CD14-positive monocyte (primary cell): Measurements from ENCODE around the gene C22orf23. TPM values are rescaled to one million over a fixed set of nuclear protein-coding genes. Genes with fewer than 3 reads are reported as not detected.

Experiments
- DNase-seq, 3 donors: peaks; one replicate each; pipeline ENCODE4 v3.0.0-alpha.2; 2011 to 2022
- H2AFZ ChIP-seq: 2 replicates; pipeline ENCODE4 v1.6.0; 2012; ENCODE audit warnings: mild to moderate bottlenecking, low read depth, low read length, inconsistent platforms; ENCODE audit not compliant: insufficient read depth, poor library complexity, severe bottlenecking
- H3K27ac ChIP-seq, 2 donors: 1 replicate in 1 of 2; 2 replicates in 1 of 2; pipeline ENCODE4 v1.5.1; 2012 to 2013; ENCODE audit warnings: low read length in 2 of 2, control low read depth in 1 of 2, inconsistent platforms in 1 of 2, low read depth in 1 of 2, mild to moderate bottlenecking in 1 of 2
- H3K27me3 ChIP-seq, 2 donors: one replicate each; pipeline versions ENCODE4 v1.6.0 to v1.6.1; 2011 to 2013; ENCODE audit warnings: low read length in 2 of 2; ENCODE audit not compliant: control insufficient read depth in 2 of 2, insufficient read depth in 2 of 2
- H3K36me3 ChIP-seq, 2 donors: replicated peaks in 1 of 2; 1 replicate in 1 of 2; 2 replicates in 1 of 2; pipeline versions ENCODE4 v1.5.1 to v1.6.1; 2012 to 2013; ENCODE audit warnings: low read length in 2 of 2, control low read depth in 1 of 2, inconsistent platforms in 1 of 2, mild to moderate bottlenecking in 1 of 2; ENCODE audit not compliant: insufficient read depth in 2 of 2, control insufficient read depth in 1 of 2
- H3K4me1 ChIP-seq, 2 donors: 1 replicate in 1 of 2; 2 replicates in 1 of 2; pipeline versions ENCODE4 v1.5.1 to v1.6.1; 2012 to 2013; ENCODE audit warnings: low read length in 2 of 2, control low read depth in 1 of 2, inconsistent platforms in 1 of 2, mild to moderate bottlenecking in 1 of 2, moderate library complexity in 1 of 2; ENCODE audit not compliant: insufficient read depth in 2 of 2, control insufficient read depth in 1 of 2
- H3K4me2 ChIP-seq: replicated peaks from 2 replicates; pipeline ENCODE3; 2012; ENCODE audit warnings: low read length, moderate library complexity, mild to moderate bottlenecking; ENCODE audit not compliant: poor library complexity, severe bottlenecking; ENCODE audit errors: extremely low read depth
- H3K4me3 ChIP-seq, 3 experiments: fragments of 200-600 bp in 1 of 3; sonication (generic) in 1 of 3; replicated peaks in 1 of 3; 1 replicate in 2 of 3; 2 replicates in 1 of 3; pipeline ENCODE4 v1.5.1; 2011 to 2013; ENCODE audit warnings: low read length in 3 of 3, mild to moderate bottlenecking in 3 of 3, control low read depth in 2 of 3, low read depth in 2 of 3, inconsistent platforms in 1 of 3, moderate library complexity in 1 of 3
- H3K79me2 ChIP-seq: 2 replicates; pipeline ENCODE4 v1.6.0; 2012; ENCODE audit warnings: mild to moderate bottlenecking, control low read depth, inconsistent platforms, low read length, moderate library complexity; ENCODE audit not compliant: insufficient read depth
- H3K9ac ChIP-seq: 2 replicates; pipeline ENCODE4 v1.6.0; 2017; ENCODE audit warnings: low read length, mild to moderate bottlenecking; ENCODE audit not compliant: insufficient read depth, poor library complexity, severe bottlenecking
- H3K9me3 ChIP-seq, 2 donors: replicated peaks in 1 of 2; 1 replicate in 1 of 2; 2 replicates in 1 of 2; pipeline versions ENCODE4 v1.5.1 to v1.6.1; 2012 to 2013; ENCODE audit warnings: low read length in 2 of 2, control low read depth in 1 of 2; ENCODE audit not compliant: control insufficient read depth in 1 of 2, insufficient read depth in 1 of 2
- H4K20me1 ChIP-seq: 2 replicates; pipeline ENCODE4 v1.6.0; 2012; ENCODE audit warnings: mild to moderate bottlenecking, low read length, control low read depth, moderate library complexity; ENCODE audit not compliant: insufficient read depth
- H3K27ac Mint-ChIP-seq, 7 donors: one replicate each; pipeline ENCODE4 v1.8.0; 2020; ENCODE audit warnings: mild to moderate bottlenecking in 7 of 7, mixed read lengths in 7 of 7, moderate library complexity in 6 of 7, inconsistent platforms in 2 of 7
- H3K27me3 Mint-ChIP-seq, 3 donors: one replicate each; pipeline ENCODE4 v1.8.0; 2021 to 2022; ENCODE audit warnings: low read depth in 3 of 3, mild to moderate bottlenecking in 3 of 3, mixed read lengths in 3 of 3, moderate library complexity in 3 of 3, inconsistent platforms in 1 of 3
- H3K36me3 Mint-ChIP-seq, 2 donors: one replicate each; pipeline ENCODE4 v1.8.0; 2020; ENCODE audit warnings: mixed read lengths in 2 of 2, inconsistent platforms in 1 of 2, mild to moderate bottlenecking in 1 of 2
- H3K4me1 Mint-ChIP-seq: one replicate; pipeline ENCODE4 v1.8.0; 2020; ENCODE audit warnings: mild to moderate bottlenecking, mixed read lengths
- H3K4me3 Mint-ChIP-seq, 2 donors: one replicate each; pipeline ENCODE4 v1.8.0; 2020; ENCODE audit warnings: mild to moderate bottlenecking in 2 of 2, mixed read lengths in 2 of 2, moderate library complexity in 1 of 2
- H3K9me3 Mint-ChIP-seq, 7 donors: one replicate each; pipeline ENCODE4 v1.8.0; 2020 to 2022; ENCODE audit warnings: mixed read lengths in 7 of 7, mild to moderate bottlenecking in 6 of 7, moderate library complexity in 6 of 7, inconsistent platforms in 2 of 7
- CTCF ChIP-seq: fragments of 200-600 bp; IDR thresholded peaks from one replicate; pipeline ENCODE4 v1.8.0; 2022; ENCODE audit warnings: antibody characterized with exemption, mild to moderate bottlenecking
- WGBS: methylation state at CpG from one replicate; pipeline ENCODE4 v1.1.5; 2013; ENCODE audit warnings: missing lambda C conversion rate; ENCODE audit not compliant: insufficient coverage; 5-methylcytosine and 5-hydroxymethylcytosine counted together
- intact Hi-C, 2 donors: fragments of 100-400 bp; cut with micrococcal nuclease; formaldehyde crosslinking; loops; one replicate each; pipeline versions ENCODE4 v1.15.0 to v1.15.1; 2023
- polyA plus RNA-seq, 3 donors: library from polyadenylated mRNA; depleted of rRNA in 1 of 3; unstranded in 2 of 3; stranded (reverse) in 1 of 3; fragments of 300-500 nt in 2 of 3; fragments of >200 nt in 1 of 3; fragmentation: Illumina TruSeq in 2 of 3; gene quantifications; 1 replicate in 2 of 3; 2 replicates in 1 of 3; pipeline ENCODE4 v1.2.3, GENCODE V29; 2012 to 2021

C22orf23 gene
- polyA plus RNA-seq, 3 donors, result not detected

GRCh38 chr22:37907036-37907954 lies 46.1 kb downstream of the C22orf23 start:
- Histone ChIP-seq H3K4me3 (peak overlapping the region; percentile 35 to 75 (median 59)), H3K9ac (peak overlapping the region; percentile 75), H3K9me3 (no peaks in the 10 kb centered on the region), H3K27ac (no peak overlapping the region), H3K27me3 (no peaks in the 10 kb centered on the region), H3K79me2 (no peaks in the 10 kb centered on the region), H2AFZ (peak overlapping the region; percentile 85), H3K36me3 (no peaks in the 10 kb centered on the region), H3K4me1 (peaks cover 13 to 23% of the 10 kb centered on the region in 2 donors), H3K4me2 (peak overlapping the region; percentile 92), H4K20me1 (peaks cover 5% of the 10 kb centered on the region)
- Mint-ChIP-seq H3K36me3 (peaks cover 2 to 5% of the 10 kb centered on the region in 2 donors), H3K4me3 (peak overlapping the region; percentile 79 to 85), H3K27me3 (peaks cover 2 to 11% (median 9%) of the 10 kb centered on the region in 3 donors), H3K27ac (peak overlapping the region in 6 of 7 donors; percentile 11 to 79 (median 48)), H3K4me1 (peaks cover 27% of the 10 kb centered on the region), H3K9me3 (no peaks in the 10 kb centered on the region)
- 58% methylated on average over 15 of the region's 19 CpGs for WGBS
- no peak for DNase-seq
- no peak for TF ChIP-seq CTCF
- intact Hi-C loops, result loop anchor here in 1 of 2 donors (5.0 kb wide), 1 partner anchor 45 kb away; the partner anchor contains the start of genes C22orf23 and POLR2F

- Histone ChIP-seq H3K36me3 (no peaks in the 10 kb centered on the region), H3K27me3 (no peaks in the 10 kb centered on the region), H3K79me2 (no peaks in the 10 kb centered on the region), H2AFZ (peak overlapping the region; percentile 85), H3K4me3 (peak overlapping the region; percentile 35 to 75 (median 59)), H3K4me1 (peaks cover 13 to 23% of the 10 kb centered on the region in 2 donors), H3K9me3 (no peaks in the 10 kb centered on the region), H3K27ac (peak overlapping the region in 1 of 2 donors; percentile 51), H3K4me2 (peak overlapping the region; percentile 92), H4K20me1 (peaks cover 5% of the 10 kb centered on the region), H3K9ac (peak overlapping the region; percentile 75)
- Mint-ChIP-seq H3K36me3 (peaks cover 0 to 3% of the 10 kb centered on the region in 2 donors), H3K4me1 (peaks cover 29% of the 10 kb centered on the region), H3K4me3 (peak overlapping the region; percentile 79 to 85), H3K27me3 (peaks cover 2 to 12% (median 9%) of the 10 kb centered on the region in 3 donors), H3K9me3 (no peaks in the 10 kb centered on the region), H3K27ac (peak overlapping the region in 5 of 7 donors; percentile 11 to 68 (median 46))
- no peak for TF ChIP-seq CTCF
- under 1% methylated on average over 61 of the region's 75 CpGs for WGBS
- intact Hi-C loops, result loop anchor here in 1 of 2 donors (5.0 kb wide), 1 partner anchor 46 kb away; the partner anchor contains the start of genes C22orf23 and POLR2F
- peak in 1 of 3 donors; percentile 16 for DNase-seq
Measured at GRCh38 chr22:37906364-37907008, 46.9 kb downstream of the C22orf23 start.
